Epithelial cell of esophagus (primary cell): ENCODE data around the gene PPP2R5D.
A peak's percentile ranks its signal among the peaks of the same experiment; 100 is the strongest.

Source experiments
- DNase-seq: peaks from one replicate; pipeline ENCODE4 v3.0.0; 2010; ENCODE audit warnings: low read depth
- H3K4me3 ChIP-seq: 2 replicates; pipeline ENCODE4 v1.5.1; 2011; ENCODE audit warnings: mild to moderate bottlenecking, low read length, control low read depth
- CTCF ChIP-seq: IDR thresholded peaks from 2 replicates; pipeline ENCODE4 v1.5.1; 2011; ENCODE audit warnings: low read depth, mild to moderate bottlenecking, low read length, control low read depth, inconsistent platforms; ENCODE audit not compliant: insufficient read depth; ENCODE audit errors: missing control alignments

PPP2R5D gene

GRCh38 chr6:43016176-43016942 lies 32.0 kb downstream of the PPP2R5D start:
- DNase-seq = no peak
- no peak overlapping the region for H3K4me3 ChIP-seq
- no peak for TF ChIP-seq CTCF

DNA sequence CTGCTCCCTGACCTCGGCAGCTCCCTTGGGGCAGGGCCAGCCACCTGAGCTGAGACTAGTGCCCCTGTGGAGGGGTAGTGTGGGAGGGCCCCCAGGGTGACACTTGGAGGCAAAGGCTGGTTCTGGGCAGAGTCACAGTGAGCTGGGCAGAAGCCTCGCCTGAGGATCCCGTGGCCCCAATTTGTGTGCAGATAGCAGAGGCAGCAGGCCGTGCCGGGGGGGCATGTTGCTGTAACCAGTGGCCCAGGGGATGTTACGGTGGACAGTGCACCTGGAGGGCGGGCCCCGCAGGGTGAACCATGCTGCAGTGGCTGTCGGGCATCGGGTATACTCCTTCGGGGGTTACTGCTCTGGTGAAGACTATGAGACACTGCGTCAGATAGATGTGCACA lies 32.6 kb downstream of the PPP2R5D start:
- TF ChIP-seq CTCF = no peak
- DNase-seq = no peak
- H3K4me3 ChIP-seq = no peak overlapping the region

DNA sequence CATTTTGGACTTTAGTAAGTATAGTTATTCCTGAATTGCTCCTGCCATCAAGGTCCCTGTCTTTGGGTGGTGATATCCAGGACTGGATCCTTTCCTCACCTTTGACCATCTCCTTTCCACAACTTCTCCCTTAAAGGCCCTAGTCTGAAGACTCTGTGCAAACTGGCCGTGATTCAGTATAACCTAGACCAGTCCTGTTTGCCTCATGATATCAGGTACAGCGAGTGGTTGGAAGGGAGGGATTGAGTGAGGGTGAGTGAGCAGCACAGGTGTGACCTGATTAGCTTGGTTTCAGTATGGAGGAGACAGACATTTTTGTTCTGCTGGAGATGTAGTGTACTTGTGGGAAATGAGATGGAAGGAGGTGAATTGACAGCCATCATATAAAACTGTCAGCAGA lies 34.8 kb downstream of the PPP2R5D start:
- H3K4me3 ChIP-seq = no peak overlapping the region
- TF ChIP-seq CTCF = no peak
- no peak for DNase-seq

DNA sequence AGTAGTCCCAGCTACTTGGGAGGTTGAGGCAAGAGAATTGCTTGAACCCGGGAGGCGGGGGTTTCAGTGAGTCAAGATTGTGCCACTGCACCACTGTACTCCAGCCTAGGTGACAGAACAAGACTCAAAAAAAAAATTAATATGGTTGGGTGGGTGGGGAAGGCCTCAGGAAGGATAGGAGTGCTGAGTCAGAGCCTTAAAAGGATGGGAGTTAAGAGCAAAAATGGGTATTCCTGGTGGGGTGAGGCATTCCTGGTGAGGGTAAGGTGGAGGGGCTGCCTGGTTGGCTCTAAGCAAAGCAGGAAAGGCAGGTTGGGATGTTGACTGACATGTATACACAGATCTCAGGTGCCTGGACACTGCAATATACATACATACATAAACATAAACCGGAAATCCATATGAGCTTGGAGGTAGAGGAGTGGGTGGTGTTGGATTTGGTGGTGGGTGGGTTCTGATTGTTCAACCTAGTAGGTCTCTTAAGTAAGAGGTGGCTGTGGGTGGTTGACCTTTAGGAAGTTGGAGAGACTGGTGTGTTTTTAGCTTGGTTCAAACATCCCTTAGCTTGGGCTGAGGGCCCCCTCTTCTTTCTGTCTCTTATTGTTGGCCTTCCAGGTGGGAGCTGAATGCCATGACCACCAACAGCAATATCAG lies 35.8 kb downstream of the PPP2R5D start:
- TF ChIP-seq CTCF = no peak
- no peak for DNase-seq
- H3K4me3 ChIP-seq = no peak overlapping the region

DNA sequence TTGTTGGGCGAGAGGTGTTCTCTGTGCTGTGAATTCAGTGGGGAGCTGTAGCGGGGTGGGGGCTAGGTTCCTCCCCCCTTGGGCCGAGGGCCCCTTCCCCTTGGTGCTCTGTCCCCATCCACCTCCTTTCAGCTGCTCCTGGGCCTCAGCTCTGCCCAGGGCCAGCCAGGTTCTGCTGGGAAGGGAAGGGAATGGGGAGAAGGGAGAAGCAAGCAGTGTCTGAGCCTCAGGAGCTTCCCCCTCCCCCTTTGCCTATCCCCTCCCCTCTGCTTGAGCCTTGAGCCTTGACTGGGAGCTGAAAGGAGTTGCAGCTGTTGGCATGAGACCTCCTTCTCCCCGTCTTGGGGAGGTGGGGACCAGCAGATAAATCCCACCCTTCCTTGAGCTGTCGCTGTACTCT lies 36.5 kb downstream of the PPP2R5D start:
- no peak for DNase-seq
- H3K4me3 ChIP-seq = peak overlapping the region; percentile 100
- TF ChIP-seq CTCF = no peak

- peak within 1 kb of the TSS; percentile 100 for H3K4me3 ChIP-seq
- no peak for TF ChIP-seq CTCF
- peak; percentile 80 for DNase-seq
Measured at GRCh38 chr6:43021270-43022047, 37.1 kb downstream of the PPP2R5D start, which contains the start of gene RRP36. Gene RRP36 (plus strand): TSS chr6:43021623. CDS start chr6:43021655, 32 bp downstream.
